ENCODE data around the gene POT1.

GRCh38 chr7:124934841-124935240 lies 5.2 kb upstream of the POT1 start:
- TF ChIP-seq POLR2A (IDR thresholded peaks at IDR 0.05): no peak
- no peak for TF ChIP-seq CTCF (IDR thresholded peaks at IDR 0.05 in 8 of 11, conservative IDR thresholded peaks at IDR 0.05 in 3 of 11)
- TF ChIP-seq POLR2AphosphoS5 (IDR thresholded peaks at IDR 0.05): no peak

Data from spleen (tissue), 7 donors.